Ovary (tissue), 3 donors: ENCODE measurements around the gene SHISA4.
"Not testable (repeated sequence)": the region's sequence is repeated elsewhere in the genome, so short reads cannot be mapped to it uniquely, and the experiment has no call there.

Experiments
- CTCF ChIP-seq, 3 donors: fragments of 450-650 bp in 2 of 3; fragments of 200-600 bp in 1 of 3; IDR thresholded peaks; one replicate each; pipeline versions ENCODE4 v1.5.1 to v1.8.0; 2016 to 2022; ENCODE audit warnings: antibody characterized with exemption in 3 of 3, mild to moderate bottlenecking in 1 of 3
- POLR2A ChIP-seq: fragments of 450-650 bp; IDR thresholded peaks from one replicate; pipeline ENCODE4 v1.6.1; 2017; ENCODE audit warnings: antibody characterized with exemption, mild to moderate bottlenecking, moderate library complexity
- donor health status: DM: no; HTN: no; CAD: no.

DNA sequence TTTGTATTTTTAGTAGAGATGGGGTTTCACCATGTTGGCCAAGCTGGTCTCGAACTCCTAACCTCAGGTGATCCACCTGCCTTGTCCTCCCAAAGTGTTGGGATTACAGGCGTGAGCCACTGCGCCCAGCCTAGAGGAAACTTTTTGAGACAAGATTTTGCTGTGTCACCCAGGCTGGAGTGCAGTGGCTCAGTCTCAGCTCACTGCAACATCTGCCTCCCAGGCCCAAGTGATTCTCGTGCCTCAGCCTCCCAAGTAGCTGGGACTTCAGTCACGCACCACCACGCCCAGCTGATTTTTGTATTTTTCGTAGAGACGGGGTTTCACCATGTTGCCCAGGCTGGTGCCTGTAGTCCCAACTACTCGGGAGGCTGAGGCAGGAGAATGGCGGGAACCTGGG is 49.6 kb upstream of the SHISA4 start:
- TF ChIP-seq POLR2A; CTCF (IDR thresholded peaks at IDR 0.05): not testable (repeated sequence)
